IPS DF 6.9 (cell line): ENCODE measurements around the gene TM9SF1.

Source experiments
- DNase-seq: peaks from one replicate; pipeline ENCODE4 v3.0.0-alpha.2; 2013; ENCODE audit warnings: low read depth, low spot score
- H3K27ac ChIP-seq: one replicate; pipeline ENCODE4 v1.5.1; 2013; ENCODE audit warnings: low read length, control low read depth
- H3K27me3 ChIP-seq: 2 replicates; pipeline ENCODE4 v1.6.1; 2013; ENCODE audit warnings: mild to moderate bottlenecking, low read length; ENCODE audit not compliant: control insufficient read depth, insufficient read depth
- H3K36me3 ChIP-seq: 2 replicates; pipeline ENCODE4 v1.6.1; 2013; ENCODE audit warnings: low read length; ENCODE audit not compliant: control insufficient read depth, insufficient read depth
- H3K4me1 ChIP-seq: 2 replicates; pipeline ENCODE4 v1.6.1; 2013; ENCODE audit warnings: low read length; ENCODE audit not compliant: control insufficient read depth, insufficient read depth
- H3K4me3 ChIP-seq: 2 replicates; pipeline ENCODE4 v1.5.1; 2013; ENCODE audit warnings: mild to moderate bottlenecking, low read length
- H3K9me3 ChIP-seq: 2 replicates; pipeline ENCODE4 v1.6.1; 2013; ENCODE audit warnings: low read length, inconsistent platforms; ENCODE audit not compliant: control insufficient read depth, insufficient read depth
- WGBS: extraction: QIAGEN DNeasy Blood & Tissue Kit; methylation state at CpG from one replicate; pipeline ENCODE4 v1.1.7; 2013; ENCODE audit warnings: mixed read lengths, missing lambda C conversion rate; ENCODE audit not compliant: insufficient read length, insufficient coverage; 5-methylcytosine and 5-hydroxymethylcytosine counted together

Gene TM9SF1

DNA sequence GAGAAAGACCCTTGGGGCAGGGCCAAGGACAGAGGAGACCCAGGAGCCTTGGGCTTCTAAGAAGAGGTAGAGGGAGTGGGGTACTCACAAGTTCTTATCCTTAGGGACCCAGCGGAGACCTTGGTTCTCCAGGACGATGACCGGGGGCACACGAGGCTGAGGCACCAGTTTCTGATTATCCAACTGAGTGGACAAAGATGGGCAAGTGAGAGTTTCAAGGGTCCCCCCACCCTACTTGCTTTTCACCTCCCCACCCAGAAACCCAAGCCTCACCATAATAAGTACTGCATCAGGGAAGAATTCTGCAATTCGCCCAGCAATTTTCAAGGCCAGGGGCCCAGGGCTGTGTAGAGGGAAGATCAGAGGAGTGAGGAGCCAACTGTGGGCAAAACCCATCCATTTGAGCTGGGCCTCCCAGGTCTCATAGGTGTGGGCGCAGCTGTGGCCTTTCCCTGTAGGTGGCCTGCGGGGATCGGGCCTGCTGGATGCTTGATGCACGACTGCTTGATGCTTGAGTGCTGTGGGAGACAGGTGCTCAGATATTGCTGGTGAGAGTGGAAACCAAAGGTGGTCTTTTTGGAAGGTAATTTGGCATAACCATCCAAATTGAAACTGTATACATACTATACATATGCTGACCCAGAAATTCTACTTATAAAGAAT, 55.8 kb downstream of the TM9SF1 start:
- Histone ChIP-seq H3K4me3 (no peak overlapping the region), H3K27me3 (no peaks in the 10 kb centered on the region), H3K27ac (no peak overlapping the region), H3K9me3 (no peaks in the 10 kb centered on the region), H3K4me1 (peaks cover 5% of the 10 kb centered on the region), H3K36me3 (peaks cover 3% of the 10 kb centered on the region)
- WGBS = no CpG with 5 or more reads among the region's 9 CpGs
- no peak for DNase-seq
